Left lung (tissue), 10 donors: Measurements from ENCODE around the gene HP. TPM values are rescaled to one million over a fixed set of nuclear protein-coding genes. Genes with fewer than 3 reads are reported as not detected.

Experiments used
- ATAC-seq: fragments of 200-7000 bp; cut with Tn5 transposase; one replicate; pipeline ENCODE4 v1.9.1; 2020; ENCODE audit warnings: moderate library complexity
- DNase-seq, 4 donors: peaks; one replicate each; pipeline ENCODE4 v3.0.0-alpha.2; 2013 to 2020
- H3K27ac ChIP-seq, 2 donors: fragments of 200-600 bp; sonication (generic) in 1 of 2; one replicate each; pipeline versions ENCODE4 v1.5.0 to v1.8.0; 2020 to 2021
- H3K27me3 ChIP-seq, 2 donors: fragments of 200-600 bp; sonication (generic) in 1 of 2; one replicate each; pipeline versions ENCODE4 v1.5.0 to v1.8.0; 2020 to 2021
- H3K36me3 ChIP-seq, 2 donors: fragments of 200-600 bp; sonication (generic) in 1 of 2; one replicate each; pipeline versions ENCODE4 v1.5.0 to v1.8.0; 2020 to 2021
- H3K4me1 ChIP-seq, 2 donors: fragments of 200-600 bp; one replicate each; pipeline ENCODE4 v1.8.0; 2021
- H3K4me3 ChIP-seq, 2 donors: fragments of 200-600 bp; sonication (generic) in 1 of 2; one replicate each; pipeline versions ENCODE4 v1.5.0 to v1.8.0; 2020 to 2021; ENCODE audit warnings: mild to moderate bottlenecking in 1 of 2
- H3K9me3 ChIP-seq, 2 donors: fragments of 200-600 bp; sonication (generic) in 1 of 2; one replicate each; pipeline versions ENCODE4 v1.5.0 to v1.8.0; 2020 to 2021
- intact Hi-C, 2 donors: fragments of 100-400 bp; cut with DNase I; formaldehyde crosslinking; loops; one replicate each; pipeline versions ENCODE4 v1.11.2 to v1.14.2; 2022
- polyA plus RNA-seq, 6 donors: library from polyadenylated mRNA; unstranded; fragments of 120-200 nt; gene quantifications; one replicate each; pipeline ENCODE4 v1.2.1, GENCODE V29; 2013; ENCODE audit not compliant: insufficient read length in 6 of 6
- total RNA-seq, 2 donors: library from RNA; stranded (reverse); fragmentation: NEBNext Ultra II Directional; extraction: Animal tissue kit (Norgen Biotek cat#: 25700); gene quantifications; one replicate each; pipeline ENCODE4 v1.2.1, GENCODE V29; 2021
- TF ChIP-seq, protein P1 (sequence below), 2 donors: fragments of 200-600 bp; sonication (generic) in 1 of 2; IDR thresholded peaks; one replicate each; pipeline versions ENCODE4 v1.5.0 to v1.8.0; 2021; ENCODE audit warnings: antibody characterized with exemption in 2 of 2
- donor health status: DM: no; HTN: yes; CAD: no.
- donor health status: DM: no; HTN: no; CAD: no.

Gene HP
- total and polyA plus RNA-seq, 8 donors = 0.46 to 127 (median 1.5) TPM

DNA sequence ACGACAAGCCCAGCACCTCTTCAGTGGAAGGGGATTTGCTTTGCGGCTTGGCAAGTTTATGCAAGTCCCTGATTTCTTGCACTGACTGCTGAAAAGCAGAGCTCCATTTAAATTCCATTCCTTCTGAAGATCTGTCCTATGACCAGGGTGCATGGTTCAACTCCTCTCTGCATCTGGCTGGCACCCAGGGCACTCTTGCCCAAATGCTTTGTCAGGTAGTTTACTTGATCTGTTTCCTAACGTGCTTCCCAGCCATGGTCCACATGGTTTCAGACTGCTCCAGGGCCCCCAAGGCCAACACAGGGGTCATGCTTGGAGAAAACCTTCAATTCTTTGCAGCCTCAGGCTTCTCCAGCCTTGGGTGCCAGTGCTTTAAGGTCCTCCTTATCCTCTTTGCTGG, 11.2 kb upstream of the HP start:
- intact Hi-C loops = no loop called here
- Histone ChIP-seq H3K4me1 (peaks cover 0 to 5% of the 10 kb centered on the region in 2 donors), H3K36me3 (no peaks in the 10 kb centered on the region), H3K27ac (no peak overlapping the region), H3K4me3 (no peak overlapping the region), H3K27me3 (no peaks in the 10 kb centered on the region), H3K9me3 (no peaks in the 10 kb centered on the region)
- TF ChIP-seq, protein P1, sequence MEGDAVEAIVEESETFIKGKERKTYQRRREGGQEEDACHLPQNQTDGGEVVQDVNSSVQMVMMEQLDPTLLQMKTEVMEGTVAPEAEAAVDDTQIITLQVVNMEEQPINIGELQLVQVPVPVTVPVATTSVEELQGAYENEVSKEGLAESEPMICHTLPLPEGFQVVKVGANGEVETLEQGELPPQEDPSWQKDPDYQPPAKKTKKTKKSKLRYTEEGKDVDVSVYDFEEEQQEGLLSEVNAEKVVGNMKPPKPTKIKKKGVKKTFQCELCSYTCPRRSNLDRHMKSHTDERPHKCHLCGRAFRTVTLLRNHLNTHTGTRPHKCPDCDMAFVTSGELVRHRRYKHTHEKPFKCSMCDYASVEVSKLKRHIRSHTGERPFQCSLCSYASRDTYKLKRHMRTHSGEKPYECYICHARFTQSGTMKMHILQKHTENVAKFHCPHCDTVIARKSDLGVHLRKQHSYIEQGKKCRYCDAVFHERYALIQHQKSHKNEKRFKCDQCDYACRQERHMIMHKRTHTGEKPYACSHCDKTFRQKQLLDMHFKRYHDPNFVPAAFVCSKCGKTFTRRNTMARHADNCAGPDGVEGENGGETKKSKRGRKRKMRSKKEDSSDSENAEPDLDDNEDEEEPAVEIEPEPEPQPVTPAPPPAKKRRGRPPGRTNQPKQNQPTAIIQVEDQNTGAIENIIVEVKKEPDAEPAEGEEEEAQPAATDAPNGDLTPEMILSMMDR (IDR thresholded peaks at IDR 0.05) = no peak
- ATAC-seq (no peak), DNase-seq (no peak)

DNA sequence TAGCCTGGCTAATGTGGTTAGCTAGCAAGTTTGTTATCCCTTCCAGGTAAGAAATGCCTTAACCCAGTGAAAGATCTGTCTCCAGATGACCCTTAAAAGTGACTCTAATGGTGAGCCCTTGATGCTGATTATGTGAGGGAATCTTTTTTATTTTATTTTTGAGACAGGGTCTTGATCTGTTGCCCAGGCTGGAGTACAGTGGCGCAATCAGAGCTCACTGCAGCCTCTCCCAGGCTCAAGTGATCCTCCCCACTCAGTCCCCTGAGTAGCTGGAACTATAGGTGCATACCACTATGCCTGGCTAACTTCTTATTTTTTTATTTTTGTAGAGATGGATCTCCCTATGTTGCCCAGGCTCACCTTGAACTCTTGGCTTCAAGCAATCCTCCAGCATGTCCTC, 10.8 kb upstream of the HP start:
- intact Hi-C loops = no loop called here
- Histone ChIP-seq H3K27ac (no peak overlapping the region), H3K36me3 (no peaks in the 10 kb centered on the region), H3K4me3 (no peak overlapping the region), H3K27me3 (no peaks in the 10 kb centered on the region), H3K4me1 (peaks cover 0 to 5% of the 10 kb centered on the region in 2 donors), H3K9me3 (peaks cover 0 to 2% of the 10 kb centered on the region in 2 donors)
- TF ChIP-seq, protein P1 (IDR thresholded peaks at IDR 0.05) = no peak
- DNase-seq (no peak), ATAC-seq (no peak)

DNA sequence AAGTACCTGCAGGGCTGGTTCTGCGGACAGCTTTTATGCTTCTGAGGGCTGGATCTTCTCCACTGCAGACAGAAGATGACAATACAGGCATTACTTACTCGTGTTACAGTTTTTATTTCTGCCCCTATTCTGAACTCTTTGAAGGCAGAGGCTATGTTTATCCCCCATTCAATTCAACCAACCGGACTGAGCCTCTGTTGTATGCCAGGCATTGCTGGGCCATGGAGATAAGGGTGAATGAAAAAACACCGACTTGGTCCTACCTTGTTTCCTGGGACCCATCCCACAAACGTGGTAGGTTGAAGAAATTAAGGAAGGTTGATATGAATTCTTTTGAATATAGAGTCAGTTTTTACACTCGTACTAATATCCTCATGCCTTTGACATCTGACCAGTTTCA, 10.0 kb upstream of the HP start:
- Histone ChIP-seq H3K9me3 (peaks cover 0 to 9% of the 10 kb centered on the region in 2 donors), H3K4me3 (no peak overlapping the region), H3K27me3 (no peaks in the 10 kb centered on the region), H3K27ac (no peak overlapping the region), H3K4me1 (peaks cover 0 to 5% of the 10 kb centered on the region in 2 donors), H3K36me3 (no peaks in the 10 kb centered on the region)
- intact Hi-C loops = no loop called here
- no peak for ATAC-seq
- no peak for DNase-seq
- TF ChIP-seq, protein P1 (IDR thresholded peaks at IDR 0.05) = no peak

DNA sequence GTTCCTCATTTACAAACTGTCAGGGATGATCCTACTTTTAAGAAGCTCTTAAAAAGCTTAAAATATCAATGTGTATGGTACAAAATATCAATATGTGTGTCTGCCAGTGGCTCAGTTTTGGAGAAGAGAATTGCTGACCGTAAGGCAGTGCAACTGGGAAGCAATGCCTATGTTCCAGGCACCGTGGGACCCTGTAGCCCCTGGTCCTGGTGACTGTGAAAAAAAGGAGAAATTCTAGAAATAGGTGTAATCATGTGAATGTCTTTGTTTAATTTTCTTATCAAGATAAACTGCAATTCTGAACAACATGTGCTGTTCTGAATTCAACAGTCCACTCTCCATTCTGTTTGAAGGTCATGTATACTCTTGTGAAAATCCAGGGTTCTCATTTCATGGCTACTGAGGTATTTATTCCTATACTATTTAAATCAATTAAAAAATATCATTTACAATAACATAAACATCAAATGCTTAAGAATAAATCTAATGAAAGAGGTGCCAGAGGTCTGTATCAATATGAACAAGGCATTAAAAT, 9.4 kb upstream of the HP start:
- DNase-seq (no peak), ATAC-seq (no peak)
- TF ChIP-seq, protein P1 (IDR thresholded peaks at IDR 0.05) = no peak
- H3K36me3 ChIP-seq = no peaks in the 10 kb centered on the region
- intact Hi-C loops = no loop called here
- no peak overlapping the region for H3K27ac ChIP-seq
- peaks cover 0 to 5% of the 10 kb centered on the region in 2 donors for H3K4me1 ChIP-seq
- H3K4me3 ChIP-seq = no peak overlapping the region
- peaks cover 0 to 15% of the 10 kb centered on the region in 2 donors for H3K9me3 ChIP-seq
- H3K27me3 ChIP-seq = no peaks in the 10 kb centered on the region

DNA sequence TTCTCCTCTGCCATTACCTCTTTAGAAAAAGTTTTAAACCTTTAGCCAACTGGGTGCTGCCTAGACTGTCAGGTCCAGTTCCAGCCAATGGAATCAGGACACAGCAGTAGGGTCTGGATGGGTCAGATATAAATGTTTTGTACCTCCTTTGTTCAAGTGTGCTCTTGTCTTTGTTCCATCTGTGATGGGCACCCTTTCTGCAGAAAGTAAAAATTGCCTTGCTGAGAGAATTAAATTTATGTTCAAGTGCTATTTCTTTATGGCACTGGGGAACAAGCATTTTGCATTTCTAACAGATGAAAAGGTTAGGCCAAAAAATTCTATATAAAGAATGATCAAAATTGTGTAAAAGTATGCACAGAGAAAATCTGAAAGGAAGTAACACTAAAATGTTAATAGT, 5.2 kb upstream of the HP start:
- intact Hi-C loops = no loop called here
- TF ChIP-seq, protein P1 (IDR thresholded peaks at IDR 0.05) = no peak
- Histone ChIP-seq H3K27me3 (no peaks in the 10 kb centered on the region), H3K4me1 (peaks cover 0 to 34% of the 10 kb centered on the region in 2 donors), H3K9me3 (peaks cover 0 to 16% of the 10 kb centered on the region in 2 donors), H3K4me3 (no peak overlapping the region), H3K36me3 (no peaks in the 10 kb centered on the region), H3K27ac (no peak overlapping the region)
- ATAC-seq (no peak), DNase-seq (no peak)
